GM19025 (cell line): Measurements from ENCODE around the gene SLC52A1.

Experiments
- ATAC-seq: cut with Tn5 transposase; IDR thresholded peaks from one replicate; pipeline ENCODE4 v1.9.1; 2021; ENCODE audit warnings: mild to moderate bottlenecking, low read depth, moderate library complexity; ENCODE audit not compliant: unreplicated experiment

The SLC52A1 gene

DNA sequence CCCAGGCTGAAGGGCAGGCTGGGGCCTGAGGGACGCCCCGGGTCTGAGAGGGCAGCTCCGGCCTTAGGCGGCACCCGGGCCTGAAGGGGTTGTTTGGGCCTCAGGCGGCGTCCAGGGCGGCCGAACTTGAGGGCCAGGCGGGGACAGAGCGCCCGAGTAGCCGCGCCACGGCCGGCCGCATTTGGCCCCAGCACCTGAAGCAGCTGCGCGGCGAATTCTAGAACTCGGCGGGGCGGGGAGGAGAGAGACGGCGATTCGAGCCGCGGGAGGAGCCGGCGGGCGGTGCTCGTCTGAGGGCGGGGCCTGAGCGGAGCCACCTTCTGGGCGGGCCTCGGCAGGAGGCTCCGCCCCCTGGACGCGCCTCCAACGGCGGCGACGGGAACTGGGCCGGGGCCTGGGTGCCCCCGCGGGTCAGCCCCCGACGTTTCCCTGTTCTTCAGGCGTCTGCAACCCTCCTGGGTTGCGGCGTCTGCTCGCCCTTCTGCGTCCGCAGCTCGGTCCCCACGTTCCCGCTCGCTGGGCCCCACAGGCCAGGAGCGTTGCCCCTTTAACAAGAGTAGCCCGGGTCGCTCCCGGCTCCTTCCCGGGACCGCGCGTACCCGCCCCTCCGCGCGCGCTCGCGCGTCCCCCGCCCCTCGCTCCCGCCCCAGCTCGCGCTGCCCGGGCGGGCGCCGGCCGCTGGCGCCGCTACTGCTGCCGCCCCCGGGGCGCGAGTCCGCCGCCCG is 37.8 kb downstream of the SLC52A1 start, which contains the start of the genes INCA1 and KIF1C:
INCA1 (minus strand) TSS at position 221 of the 725 bp plus-strand sequence. CDS start 3,085 bp downstream, outside the sequence.
KIF1C (plus strand) TSS at position 649 of the 725 bp plus-strand sequence. CDS start 2,297 bp downstream, outside the sequence.
- peak; percentile 88 for ATAC-seq

DNA sequence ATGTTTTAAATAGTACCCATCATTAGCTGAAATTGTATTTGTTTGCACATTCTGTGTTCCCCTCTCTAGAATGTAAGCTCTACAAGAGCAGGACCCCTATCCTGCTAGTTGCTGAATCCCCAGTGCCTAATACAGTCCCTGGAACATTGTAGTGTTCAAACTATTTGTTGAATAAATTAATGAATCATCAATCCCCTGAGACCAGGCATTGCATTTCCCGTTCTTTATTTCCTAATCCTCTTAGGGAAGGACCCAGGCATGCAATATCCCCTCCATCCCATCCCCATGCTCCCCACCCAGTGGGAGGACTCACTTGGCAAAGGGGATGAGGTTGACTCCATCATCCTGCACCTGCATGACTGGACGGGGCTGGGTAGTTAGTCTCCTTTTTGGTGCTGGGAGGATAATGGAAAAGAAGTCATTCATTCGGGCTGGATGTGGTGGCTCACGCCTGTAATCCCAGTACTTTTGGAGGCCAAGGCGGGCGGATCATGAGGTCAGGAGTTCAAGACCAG is 41.1 kb downstream of the SLC52A1 start:
- no peak for ATAC-seq

DNA sequence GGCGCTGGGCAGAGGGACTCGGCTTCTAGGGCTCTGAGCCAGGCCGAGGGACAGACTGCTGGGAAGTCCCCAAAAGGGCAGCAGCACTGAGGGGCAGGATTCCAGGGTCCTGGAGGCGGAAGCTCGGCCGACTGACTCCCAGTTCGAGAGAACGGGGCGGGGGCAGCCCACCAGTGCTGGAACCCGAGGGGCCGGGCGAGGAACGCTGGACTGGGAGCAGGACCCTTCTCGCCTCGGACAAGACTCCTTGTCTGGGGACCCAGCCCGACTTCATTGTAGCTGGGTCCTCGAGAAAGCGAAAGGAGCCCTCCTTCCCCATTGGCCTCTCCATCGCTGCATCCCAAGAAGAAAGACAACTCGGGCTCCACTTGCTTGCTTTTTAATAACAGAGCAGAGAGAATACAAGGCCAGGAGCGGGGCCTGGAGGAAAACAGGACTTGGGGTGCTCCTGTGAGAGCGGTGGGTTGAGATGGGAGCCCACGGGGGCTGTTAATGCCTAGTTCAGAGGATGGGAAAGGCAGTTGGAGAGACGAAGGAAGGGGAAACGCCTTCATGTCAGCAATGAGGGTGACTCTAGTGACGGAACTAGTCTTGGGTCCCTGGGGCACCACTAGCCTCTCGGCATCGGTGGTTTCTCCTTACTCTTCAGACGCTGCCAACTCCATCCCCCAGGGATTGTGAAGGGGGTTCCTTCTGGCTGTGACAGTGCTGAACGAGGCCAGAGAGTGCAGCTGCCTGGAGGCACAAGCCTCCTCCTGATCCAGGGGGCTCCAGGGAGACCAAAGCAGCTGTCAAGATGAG is 47.3 kb downstream of the SLC52A1 start:
- no peak for ATAC-seq

DNA sequence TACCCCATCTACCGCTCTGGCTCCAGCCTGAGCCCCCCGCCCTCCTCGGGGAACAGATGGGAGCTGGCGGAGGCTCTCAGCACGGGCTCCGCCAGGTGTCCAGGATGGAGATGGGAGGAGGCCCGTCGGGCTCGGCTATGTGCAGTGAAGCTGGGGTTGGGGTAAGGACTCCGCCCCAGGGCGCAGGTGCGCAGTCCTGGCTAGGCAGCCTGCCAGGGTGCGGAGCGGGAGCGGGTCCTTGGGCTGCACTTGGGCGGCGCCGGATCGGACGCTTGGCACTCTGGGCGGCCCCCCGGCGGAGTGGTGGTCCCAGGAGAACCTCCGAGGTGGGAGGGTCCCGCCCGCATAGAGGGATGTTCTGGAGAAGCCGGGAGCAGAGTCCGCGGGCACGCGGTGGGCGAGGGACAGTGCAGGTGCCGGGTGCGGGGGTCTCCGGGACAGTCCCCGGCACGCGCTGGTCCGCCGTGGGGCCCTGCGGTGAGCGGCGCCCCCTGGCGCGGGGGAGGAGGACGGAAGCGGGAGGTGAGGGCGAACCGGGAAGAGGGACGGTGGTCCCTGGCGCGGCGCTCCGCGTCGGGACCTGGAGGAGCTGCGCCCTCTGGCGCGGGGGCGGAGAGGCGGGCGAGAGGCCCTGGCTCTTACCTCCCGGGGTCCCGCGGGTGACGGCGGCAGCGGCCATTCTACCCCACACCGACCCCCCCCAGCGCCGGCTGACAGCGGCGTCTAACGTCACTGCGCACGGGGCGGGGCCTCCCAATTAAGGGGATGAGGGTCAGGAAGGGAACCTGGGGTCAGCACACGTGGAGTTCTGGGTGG is 48.1 kb downstream of the SLC52A1 start, which contains the start of gene CAMTA2:
CAMTA2 (minus strand) TSS at position 725 of the 816 bp plus-strand sequence. CDS start 1,453 bp downstream, outside the sequence.
- ATAC-seq = peak; percentile 79

DNA sequence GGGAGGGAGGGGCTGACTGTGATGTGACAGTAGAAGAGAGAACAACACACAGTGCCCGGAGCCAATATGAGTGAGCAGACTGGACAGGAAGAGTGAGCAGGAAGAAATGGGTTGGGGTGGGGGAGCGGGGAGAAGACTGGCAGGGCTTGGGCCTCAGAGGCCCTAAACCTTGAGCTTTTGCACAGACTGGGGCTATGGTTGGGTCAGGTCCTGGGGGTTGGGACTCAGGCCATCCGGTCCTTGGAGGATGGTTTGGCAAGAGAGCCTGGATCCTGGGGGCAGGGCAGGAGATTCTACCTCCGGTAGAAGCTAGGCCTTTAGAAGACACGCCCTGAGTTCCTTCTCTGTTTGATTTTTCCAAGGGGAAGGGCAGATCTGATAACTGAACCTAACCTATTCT is 48.8 kb downstream of the SLC52A1 start:
- ATAC-seq = no peak
